ENCODE results near the gene C10orf143.

- TF ChIP-seq, protein P1, sequence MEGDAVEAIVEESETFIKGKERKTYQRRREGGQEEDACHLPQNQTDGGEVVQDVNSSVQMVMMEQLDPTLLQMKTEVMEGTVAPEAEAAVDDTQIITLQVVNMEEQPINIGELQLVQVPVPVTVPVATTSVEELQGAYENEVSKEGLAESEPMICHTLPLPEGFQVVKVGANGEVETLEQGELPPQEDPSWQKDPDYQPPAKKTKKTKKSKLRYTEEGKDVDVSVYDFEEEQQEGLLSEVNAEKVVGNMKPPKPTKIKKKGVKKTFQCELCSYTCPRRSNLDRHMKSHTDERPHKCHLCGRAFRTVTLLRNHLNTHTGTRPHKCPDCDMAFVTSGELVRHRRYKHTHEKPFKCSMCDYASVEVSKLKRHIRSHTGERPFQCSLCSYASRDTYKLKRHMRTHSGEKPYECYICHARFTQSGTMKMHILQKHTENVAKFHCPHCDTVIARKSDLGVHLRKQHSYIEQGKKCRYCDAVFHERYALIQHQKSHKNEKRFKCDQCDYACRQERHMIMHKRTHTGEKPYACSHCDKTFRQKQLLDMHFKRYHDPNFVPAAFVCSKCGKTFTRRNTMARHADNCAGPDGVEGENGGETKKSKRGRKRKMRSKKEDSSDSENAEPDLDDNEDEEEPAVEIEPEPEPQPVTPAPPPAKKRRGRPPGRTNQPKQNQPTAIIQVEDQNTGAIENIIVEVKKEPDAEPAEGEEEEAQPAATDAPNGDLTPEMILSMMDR (IDR thresholded peaks at IDR 0.05; ENCODE audit: control extremely low read depth in 1 of 3, insufficient read depth in 1 of 3, low read depth in 1 of 3, low read length in 3 of 3), result no peak
- no peak for TF ChIP-seq SRF (IDR thresholded peaks at IDR 0.05; ENCODE audit: low read depth, low read length)
- no peak for TF ChIP-seq SIX5 (IDR thresholded peaks at IDR 0.05; ENCODE audit: low read depth, low read length)
- TF ChIP-seq CEBPB (IDR thresholded peaks at IDR 0.05; ENCODE audit: low read depth, low read length), result no peak
- TF ChIP-seq POLR2AphosphoS5 (IDR thresholded peaks at IDR 0.05; ENCODE audit: low read depth, low read length), result no peak
Measured at GRCh38 chr10:130042381-130042780, 68.2 kb downstream of the C10orf143 start.

Measured in H1 (cell line).